ENCODE measurements around the gene SPATA32. TPM values are rescaled to one million over a fixed set of nuclear protein-coding genes. Genes with fewer than 3 reads are reported as not detected.
A peak's percentile ranks its signal among the peaks of the same experiment; 100 is the strongest.

SPATA32 gene
- total RNA-seq, 4 donors from 2014 or later, result not detected

DNA sequence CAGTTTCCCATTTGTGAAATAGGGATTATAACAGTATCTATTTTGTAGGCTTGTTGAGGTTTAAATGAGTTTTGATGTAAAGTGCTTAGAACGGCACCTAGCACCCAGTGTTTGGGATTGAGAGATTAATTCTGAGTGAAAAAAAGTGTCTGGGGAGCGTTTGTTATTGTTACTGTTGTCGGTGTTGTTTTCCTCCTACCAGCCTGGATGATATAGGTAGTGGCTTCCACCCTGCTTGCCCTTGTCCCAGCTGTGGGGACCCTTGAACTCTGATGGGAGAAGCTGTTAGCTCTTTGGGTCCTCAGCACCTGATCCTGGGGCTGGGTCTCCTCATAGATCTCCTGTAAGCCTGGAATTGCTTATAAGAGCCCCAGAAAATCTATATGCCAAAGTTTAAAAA lies 35.3 kb downstream of the SPATA32 start:
- H3K27ac ChIP-seq (replicated peaks in 1 of 4), result peak overlapping the region; percentile 69 to 80 (median 74)
- H3K27me3 ChIP-seq, result peaks cover 0 to 32% (median 0%) of the 10 kb centered on the region in 4 donors
- peaks cover 73 to 80% (median 77%) of the 10 kb centered on the region in 4 donors for H3K4me1 ChIP-seq
- DNase-seq (ENCODE audit: extremely low spot score), result no peak
- H3K9me3 ChIP-seq, result no peaks in the 10 kb centered on the region
- H3K4me3 ChIP-seq, result peak overlapping the region; percentile 21 to 43 (median 27)
- TF ChIP-seq, protein P1, sequence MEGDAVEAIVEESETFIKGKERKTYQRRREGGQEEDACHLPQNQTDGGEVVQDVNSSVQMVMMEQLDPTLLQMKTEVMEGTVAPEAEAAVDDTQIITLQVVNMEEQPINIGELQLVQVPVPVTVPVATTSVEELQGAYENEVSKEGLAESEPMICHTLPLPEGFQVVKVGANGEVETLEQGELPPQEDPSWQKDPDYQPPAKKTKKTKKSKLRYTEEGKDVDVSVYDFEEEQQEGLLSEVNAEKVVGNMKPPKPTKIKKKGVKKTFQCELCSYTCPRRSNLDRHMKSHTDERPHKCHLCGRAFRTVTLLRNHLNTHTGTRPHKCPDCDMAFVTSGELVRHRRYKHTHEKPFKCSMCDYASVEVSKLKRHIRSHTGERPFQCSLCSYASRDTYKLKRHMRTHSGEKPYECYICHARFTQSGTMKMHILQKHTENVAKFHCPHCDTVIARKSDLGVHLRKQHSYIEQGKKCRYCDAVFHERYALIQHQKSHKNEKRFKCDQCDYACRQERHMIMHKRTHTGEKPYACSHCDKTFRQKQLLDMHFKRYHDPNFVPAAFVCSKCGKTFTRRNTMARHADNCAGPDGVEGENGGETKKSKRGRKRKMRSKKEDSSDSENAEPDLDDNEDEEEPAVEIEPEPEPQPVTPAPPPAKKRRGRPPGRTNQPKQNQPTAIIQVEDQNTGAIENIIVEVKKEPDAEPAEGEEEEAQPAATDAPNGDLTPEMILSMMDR (IDR thresholded peaks at IDR 0.05), result no peak
- TF ChIP-seq EP300 (IDR thresholded peaks at IDR 0.05) (no peak), POLR2A (IDR thresholded peaks at IDR 0.05; ENCODE audit: low read depth) (no peak), POLR2AphosphoS5 (IDR thresholded peaks at IDR 0.05) (no peak)
- H3K36me3 ChIP-seq, result no peaks in the 10 kb centered on the region
- whole genome bisulfite sequencing, result 55% methylated on average over 3 of the region's 3 CpGs
- intact Hi-C loops (cut with DNase I), result no loop called here

DNA sequence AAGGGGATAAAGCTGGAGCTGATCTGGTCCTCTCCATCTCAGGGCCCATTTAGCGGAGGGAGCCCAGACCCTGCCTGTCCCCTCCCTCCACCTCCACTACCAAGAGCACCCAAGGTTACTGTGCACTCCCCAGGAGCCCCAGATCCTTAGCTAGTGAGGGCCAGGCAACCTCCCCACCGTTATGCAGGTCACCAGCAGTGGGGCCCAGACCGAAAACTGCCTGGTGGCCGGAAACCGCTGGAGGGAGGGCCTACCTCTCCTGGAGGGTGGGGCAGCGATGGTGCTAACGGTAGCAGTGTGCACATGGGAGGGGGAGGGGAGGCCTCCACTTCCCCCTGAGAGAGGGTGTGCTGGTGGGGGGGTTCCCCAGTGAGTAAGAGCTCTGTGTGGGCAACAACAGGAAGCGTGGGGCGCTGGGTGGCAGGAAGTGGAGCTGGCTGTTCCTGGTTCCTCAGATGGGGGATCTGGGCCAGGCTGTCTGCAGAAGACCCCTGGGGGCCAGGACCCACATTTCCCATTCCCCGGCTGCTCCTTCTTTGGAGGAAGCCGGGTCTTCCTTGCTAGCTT lies 35.8 kb downstream of the SPATA32 start:
- Histone ChIP-seq H3K4me1 (peaks cover 70 to 80% (median 78%) of the 10 kb centered on the region in 4 donors), H3K27ac (replicated peaks in 1 of 4) (peak overlapping the region; percentile 69 to 80 (median 74)), H3K9me3 (no peaks in the 10 kb centered on the region), H3K4me3 (peak overlapping the region in 1 of 4 donors; percentile 43), H3K27me3 (peaks cover 0 to 37% (median under 1%) of the 10 kb centered on the region in 4 donors), H3K36me3 (no peaks in the 10 kb centered on the region)
- intact Hi-C loops (cut with DNase I), result no loop called here
- 87% methylated on average over 11 of the region's 11 CpGs for WGBS
- DNase-seq (ENCODE audit: extremely low spot score), result no peak
- TF ChIP-seq, protein P1 (IDR thresholded peaks at IDR 0.05), result no peak
- TF ChIP-seq EP300 (IDR thresholded peaks at IDR 0.05) (no peak), POLR2AphosphoS5 (IDR thresholded peaks at IDR 0.05) (peak in 1 of 2 donors; percentile 38), POLR2A (IDR thresholded peaks at IDR 0.05; ENCODE audit: low read depth) (peak; percentile 18)

DNA sequence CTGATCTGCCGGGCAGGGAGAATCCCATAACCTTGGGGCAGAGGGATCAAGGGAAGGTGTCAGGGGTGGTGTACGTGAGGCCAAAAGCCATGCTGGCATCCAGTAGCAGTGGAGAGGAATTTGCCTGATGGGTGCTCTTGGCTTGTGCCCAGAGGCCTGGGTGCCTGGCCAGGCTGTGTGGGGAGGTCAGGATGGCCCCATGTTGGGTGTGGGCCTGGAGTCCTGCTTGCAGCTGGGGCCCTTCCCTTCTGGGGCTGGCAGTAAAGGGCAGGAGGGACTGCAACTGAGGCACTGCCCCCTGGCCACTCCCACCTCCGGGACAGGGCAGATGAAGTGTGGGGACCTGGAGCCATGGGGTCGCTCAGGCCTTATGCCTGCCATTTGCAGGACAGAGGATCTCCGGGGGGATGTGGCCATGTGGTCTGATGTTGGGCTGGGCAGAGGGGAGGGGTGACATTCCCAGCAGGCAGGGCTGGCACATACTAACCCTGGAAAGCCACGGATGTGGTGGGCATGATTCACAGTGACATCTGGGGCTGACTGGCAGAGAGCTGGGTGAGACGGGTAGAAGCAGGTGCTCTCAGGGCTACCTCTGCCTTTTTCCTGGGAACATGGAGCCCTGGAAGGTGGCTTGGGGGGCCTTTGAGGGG lies 36.7 kb downstream of the SPATA32 start:
- Histone ChIP-seq H3K36me3 (no peaks in the 10 kb centered on the region), H3K27ac (replicated peaks in 1 of 4) (peak overlapping the region; percentile 69 to 80 (median 74)), H3K27me3 (peaks cover 0 to 43% (median 3%) of the 10 kb centered on the region in 4 donors), H3K4me3 (peak overlapping the region in 1 of 4 donors; percentile 83), H3K4me1 (peaks cover 67 to 79% (median 76%) of the 10 kb centered on the region in 4 donors), H3K9me3 (no peaks in the 10 kb centered on the region)
- TF ChIP-seq POLR2A (IDR thresholded peaks at IDR 0.05; ENCODE audit: low read depth), result no peak
- TF ChIP-seq EP300 (IDR thresholded peaks at IDR 0.05), result no peak
- TF ChIP-seq POLR2AphosphoS5 (IDR thresholded peaks at IDR 0.05), result no peak
- TF ChIP-seq, protein P1 (IDR thresholded peaks at IDR 0.05), result no peak
- intact Hi-C loops (cut with DNase I), result no loop called here
- no peak for DNase-seq (ENCODE audit: extremely low spot score)
- 80% methylated on average over 4 of the region's 7 CpGs for WGBS

DNA sequence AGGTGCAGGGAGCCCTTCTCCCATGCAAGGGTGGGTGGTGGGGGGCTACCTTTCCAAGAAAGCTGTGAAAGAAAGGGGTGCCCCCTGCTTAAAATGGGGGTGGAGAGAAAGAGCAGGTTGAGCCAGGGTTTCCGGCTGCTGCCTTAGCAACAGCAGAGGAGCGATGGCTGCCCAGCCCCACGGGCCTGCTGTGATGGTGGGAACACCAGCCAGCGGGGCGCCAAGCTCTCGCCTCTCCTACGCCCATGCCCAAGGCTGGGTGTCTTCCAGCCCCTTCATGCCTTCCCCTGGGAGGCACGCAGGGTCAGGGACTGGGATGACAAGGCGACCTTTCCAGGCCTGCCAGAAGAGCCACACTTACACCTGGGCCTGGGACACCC lies 37.2 kb downstream of the SPATA32 start:
- TF ChIP-seq POLR2AphosphoS5 (IDR thresholded peaks at IDR 0.05) (no peak), POLR2A (IDR thresholded peaks at IDR 0.05; ENCODE audit: low read depth) (no peak), EP300 (IDR thresholded peaks at IDR 0.05) (no peak)
- TF ChIP-seq, protein P1 (IDR thresholded peaks at IDR 0.05), result no peak
- peaks cover 0 to 43% (median 3%) of the 10 kb centered on the region in 4 donors for H3K27me3 ChIP-seq
- peak overlapping the region; percentile 17 to 80 (median 48) for H3K27ac ChIP-seq (replicated peaks in 1 of 4)
- no peaks in the 10 kb centered on the region for H3K9me3 ChIP-seq
- peak overlapping the region in 2 of 4 donors; percentile 64 to 83 for H3K4me3 ChIP-seq
- intact Hi-C loops (cut with DNase I), result loop anchor here (5.0 kb wide), 1 partner anchor 48 kb away; no protein-coding TSS in a partner anchor
- H3K36me3 ChIP-seq, result no peaks in the 10 kb centered on the region
- H3K4me1 ChIP-seq, result peaks cover 65 to 76% (median 71%) of the 10 kb centered on the region in 4 donors
- WGBS, result no CpG with 5 or more reads among the region's 9 CpGs
- no peak for DNase-seq (ENCODE audit: extremely low spot score)
